C4-2B (cell line): ENCODE measurements around the gene IRF4.

ENCODE experiments used
- H3K27ac ChIP-seq: fragments of 450-650 bp; 2 replicates; pipeline ENCODE4 v1.5.1; 2017
- ZFX ChIP-seq: fragments of 450-650 bp; IDR thresholded peaks from 2 replicates; pipeline ENCODE4 v1.6.1; 2017
- TF ChIP-seq, protein P1 (sequence below): fragments of 450-650 bp; conservative IDR thresholded peaks from 2 replicates; pipeline ENCODE4 v1.5.1; 2017; ENCODE audit warnings: mild to moderate bottlenecking

The IRF4 gene

DNA sequence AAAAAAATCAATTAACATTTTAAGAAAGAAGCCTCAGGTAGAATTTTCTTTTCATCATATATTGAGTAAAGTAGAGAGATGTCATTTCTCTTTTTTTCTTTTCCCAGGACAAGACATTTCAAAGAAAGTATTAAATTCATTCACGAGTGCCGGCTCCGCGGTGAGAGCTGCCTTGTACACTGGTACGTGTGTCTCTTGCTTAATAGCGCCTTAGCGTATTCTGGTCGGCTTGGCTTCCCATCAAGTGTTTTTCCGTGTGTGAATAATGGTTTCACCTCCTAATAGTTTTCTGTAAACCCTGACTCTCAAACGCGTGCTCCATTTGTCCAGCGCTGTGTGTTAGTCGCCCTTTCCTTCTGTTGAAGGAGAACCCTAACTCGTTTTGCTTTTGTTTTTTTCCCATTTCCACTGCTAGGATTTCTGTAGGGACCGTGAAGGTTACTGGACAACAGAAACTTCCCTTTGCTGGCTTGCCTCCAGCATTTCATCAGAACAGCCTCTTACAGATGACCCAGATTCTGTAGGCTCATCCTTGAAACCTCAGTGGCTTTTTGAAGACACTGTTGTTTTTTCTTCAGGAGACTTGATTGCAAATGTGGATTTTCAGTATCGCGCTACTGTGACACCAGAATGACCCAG is 45.7 kb upstream of the IRF4 start:
- no peak overlapping the region for H3K27ac ChIP-seq
- TF ChIP-seq, protein P1, sequence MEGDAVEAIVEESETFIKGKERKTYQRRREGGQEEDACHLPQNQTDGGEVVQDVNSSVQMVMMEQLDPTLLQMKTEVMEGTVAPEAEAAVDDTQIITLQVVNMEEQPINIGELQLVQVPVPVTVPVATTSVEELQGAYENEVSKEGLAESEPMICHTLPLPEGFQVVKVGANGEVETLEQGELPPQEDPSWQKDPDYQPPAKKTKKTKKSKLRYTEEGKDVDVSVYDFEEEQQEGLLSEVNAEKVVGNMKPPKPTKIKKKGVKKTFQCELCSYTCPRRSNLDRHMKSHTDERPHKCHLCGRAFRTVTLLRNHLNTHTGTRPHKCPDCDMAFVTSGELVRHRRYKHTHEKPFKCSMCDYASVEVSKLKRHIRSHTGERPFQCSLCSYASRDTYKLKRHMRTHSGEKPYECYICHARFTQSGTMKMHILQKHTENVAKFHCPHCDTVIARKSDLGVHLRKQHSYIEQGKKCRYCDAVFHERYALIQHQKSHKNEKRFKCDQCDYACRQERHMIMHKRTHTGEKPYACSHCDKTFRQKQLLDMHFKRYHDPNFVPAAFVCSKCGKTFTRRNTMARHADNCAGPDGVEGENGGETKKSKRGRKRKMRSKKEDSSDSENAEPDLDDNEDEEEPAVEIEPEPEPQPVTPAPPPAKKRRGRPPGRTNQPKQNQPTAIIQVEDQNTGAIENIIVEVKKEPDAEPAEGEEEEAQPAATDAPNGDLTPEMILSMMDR, result no peak
- no peak for TF ChIP-seq ZFX

DNA sequence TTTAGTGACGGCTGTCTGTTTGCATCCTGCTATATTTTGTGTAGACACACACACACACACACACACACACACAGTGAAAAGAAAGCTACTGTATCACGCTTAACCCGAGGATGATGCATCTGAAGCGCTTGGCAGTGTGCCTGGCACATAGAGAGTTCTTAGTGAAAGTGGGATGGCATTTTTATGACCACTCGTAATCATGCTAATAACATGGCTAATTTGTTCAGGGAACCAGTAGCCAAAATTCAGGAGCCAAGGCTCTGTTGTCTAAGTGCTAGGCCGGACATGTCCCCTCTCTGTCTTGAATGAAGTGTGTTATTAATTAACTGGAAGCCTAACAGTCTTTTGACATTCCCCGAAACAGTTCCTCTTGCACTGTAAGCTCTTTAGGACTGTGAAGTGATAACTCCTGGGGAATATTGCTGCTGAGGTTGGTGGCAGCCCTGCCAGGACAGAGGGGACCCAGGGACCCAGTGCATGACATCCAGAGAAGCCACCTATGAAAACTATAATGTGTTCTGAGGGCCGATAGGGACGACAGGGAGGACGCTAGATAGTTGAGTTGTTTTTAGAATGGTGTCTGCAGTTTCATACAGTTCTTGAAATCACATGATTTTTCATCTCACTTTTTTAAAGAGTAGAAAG is 45.0 kb upstream of the IRF4 start:
- no peak overlapping the region for H3K27ac ChIP-seq
- no peak for TF ChIP-seq ZFX
- TF ChIP-seq, protein P1, result no peak

DNA sequence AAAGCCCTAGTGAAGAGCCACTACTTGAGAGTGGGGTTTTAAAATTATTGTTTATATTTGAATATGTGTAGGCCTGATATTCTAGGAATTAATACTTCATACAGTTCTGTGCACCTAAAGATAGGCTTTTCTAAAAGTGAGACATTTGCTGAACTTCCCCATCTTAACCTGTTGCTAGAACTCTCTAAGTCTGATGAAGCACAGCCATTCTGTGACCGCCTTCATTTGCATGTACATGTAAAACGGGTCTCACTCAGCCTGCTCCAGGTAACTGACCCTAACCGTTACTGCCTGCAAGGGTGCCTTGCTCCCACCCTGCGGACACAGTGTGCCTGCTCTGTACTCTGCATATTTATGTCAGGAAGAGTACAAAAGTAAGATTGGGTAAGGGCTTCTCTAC is 44.3 kb upstream of the IRF4 start:
- TF ChIP-seq ZFX, result no peak
- TF ChIP-seq, protein P1, result no peak
- H3K27ac ChIP-seq, result no peak overlapping the region

DNA sequence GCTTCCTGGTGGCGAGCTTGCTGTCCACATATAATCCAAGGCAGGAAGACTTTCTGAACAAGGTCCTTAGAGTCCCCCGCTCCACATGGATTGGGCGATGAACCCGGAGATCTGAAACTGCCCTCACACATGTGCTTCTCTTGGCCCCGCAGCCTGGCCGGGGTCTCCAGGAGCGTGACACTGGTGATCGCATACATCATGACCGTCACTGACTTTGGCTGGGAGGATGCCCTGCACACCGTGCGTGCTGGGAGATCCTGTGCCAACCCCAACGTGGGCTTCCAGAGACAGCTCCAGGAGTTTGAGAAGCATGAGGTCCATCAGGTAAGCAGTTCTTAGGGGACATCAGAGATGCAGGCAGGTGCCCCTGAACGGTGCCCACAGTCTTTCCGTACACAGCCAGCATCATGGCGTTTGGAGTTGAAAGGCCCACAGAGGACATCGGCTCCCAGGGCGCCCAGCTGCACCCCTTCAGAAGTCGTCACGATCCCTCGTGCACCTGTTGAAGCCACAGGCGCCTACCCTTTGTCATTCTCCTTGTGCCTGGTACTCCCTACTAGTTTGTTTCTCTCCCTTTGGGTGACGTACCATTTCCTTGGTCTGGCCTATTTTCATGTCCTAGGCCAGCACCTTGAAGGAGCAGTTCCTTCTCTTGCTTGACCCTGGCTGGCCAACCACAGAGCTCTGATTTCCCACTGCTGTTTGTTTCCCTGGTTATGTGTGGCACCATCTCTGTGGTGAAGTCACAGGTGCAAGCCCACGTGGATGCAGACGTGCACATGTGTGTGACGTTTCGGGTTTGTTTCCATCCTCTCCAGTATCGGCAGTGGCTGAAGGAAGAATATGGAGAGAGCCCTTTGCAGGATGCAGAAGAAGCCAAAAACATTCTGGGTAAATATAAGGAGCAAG is 43.3 kb upstream of the IRF4 start:
- no peak overlapping the region for H3K27ac ChIP-seq

DNA sequence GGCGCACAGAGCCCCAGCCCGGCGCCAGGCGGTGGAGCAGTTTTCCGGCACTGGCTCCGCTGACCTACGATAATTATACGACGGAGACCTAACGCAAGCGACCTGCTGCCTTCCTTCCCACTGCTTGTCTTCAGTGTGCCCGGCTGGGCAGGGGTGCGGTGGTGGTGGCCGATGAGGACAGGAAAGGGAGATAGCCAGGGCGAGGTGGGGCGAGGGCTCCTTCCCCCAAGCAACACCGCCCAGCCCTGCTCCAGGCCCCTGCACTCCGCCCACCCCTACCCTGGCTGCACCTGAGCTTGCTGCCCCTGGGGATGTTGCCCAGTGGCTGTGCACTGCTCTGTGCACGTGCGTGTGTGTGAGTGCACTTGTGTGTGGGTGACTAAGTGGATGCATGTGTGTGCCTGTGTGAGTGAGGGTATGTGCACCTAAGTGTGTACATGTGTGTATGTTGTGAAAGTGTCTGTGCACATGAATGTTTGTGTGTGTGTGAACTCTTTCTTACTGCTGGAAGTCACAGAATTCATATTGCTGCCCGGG is 42.6 kb upstream of the IRF4 start:
- TF ChIP-seq, protein P1, result no peak
- no peak for TF ChIP-seq ZFX
- H3K27ac ChIP-seq, result no peak overlapping the region

More for the DNA sequence above, 43.3 kb upstream of the IRF4 start:
- TF ChIP-seq, protein P1, result no peak

DNA sequence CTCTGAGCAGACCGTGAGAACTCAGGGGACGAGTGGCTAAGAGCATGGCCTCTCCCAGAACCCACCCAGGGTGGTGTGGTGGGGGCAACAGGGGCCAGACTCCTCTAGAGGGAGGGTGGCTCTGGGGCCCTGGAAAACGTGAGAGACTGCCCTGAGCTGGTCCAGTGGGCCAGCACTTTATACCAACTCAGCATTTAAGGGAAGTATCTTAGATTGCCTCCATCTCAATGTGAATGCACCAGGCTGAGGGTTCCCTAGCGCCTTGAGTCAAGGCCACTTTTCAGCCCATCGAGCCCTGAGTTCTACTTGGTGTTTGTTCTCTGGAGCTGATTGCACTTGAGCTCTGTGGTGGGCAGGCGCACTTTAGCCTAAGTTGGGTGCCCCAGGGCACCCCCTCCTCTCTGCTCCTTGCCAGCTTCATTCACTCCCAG is 42.0 kb upstream of the IRF4 start:
- TF ChIP-seq, protein P1, result no peak
- no peak for TF ChIP-seq ZFX
- H3K27ac ChIP-seq, result no peak overlapping the region

DNA sequence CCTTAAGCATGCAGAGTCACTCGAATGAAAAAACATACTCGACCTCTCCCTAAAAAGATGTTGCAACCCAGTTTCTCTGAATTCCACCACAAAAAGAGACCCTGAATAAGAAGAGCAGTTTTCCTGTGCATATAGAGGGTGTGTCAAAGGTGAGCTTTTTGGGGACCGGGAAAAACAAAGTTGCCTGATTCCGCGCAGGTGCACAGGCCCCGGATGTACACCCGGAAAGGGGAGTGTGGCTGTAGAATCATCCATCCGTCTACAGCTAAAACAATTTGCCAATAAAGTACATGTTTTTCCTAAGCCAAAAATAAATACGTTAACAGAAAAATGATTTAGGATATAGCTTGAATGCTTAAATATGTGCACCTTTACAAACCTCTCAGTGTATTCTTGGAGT is 41.2 kb upstream of the IRF4 start:
- no peak overlapping the region for H3K27ac ChIP-seq
- TF ChIP-seq, protein P1, result no peak
- TF ChIP-seq ZFX, result no peak
